Upper lobe of right lung (tissue), 1 donor: ENCODE data around the gene PSD. TPM values are rescaled to one million over a fixed set of nuclear protein-coding genes. Genes with fewer than 3 reads are reported as not detected.

ENCODE experiments used
- ATAC-seq: fragments of 200-7000 bp; cut with Tn5 transposase; one replicate; pipeline ENCODE4 v1.9.1; 2020; ENCODE audit warnings: mild to moderate bottlenecking, moderate library complexity
- DNase-seq: peaks from one replicate; pipeline ENCODE4 v3.0.0-alpha.2; 2020
- H3K27ac ChIP-seq: fragments of 200-600 bp; one replicate; pipeline ENCODE4 v1.8.0; 2022
- H3K27me3 ChIP-seq: fragments of 200-600 bp; one replicate; pipeline ENCODE4 v1.8.0; 2022; ENCODE audit warnings: mild to moderate bottlenecking
- H3K36me3 ChIP-seq: fragments of 200-600 bp; one replicate; pipeline ENCODE4 v1.8.0; 2022
- H3K4me1 ChIP-seq: fragments of 200-600 bp; one replicate; pipeline ENCODE4 v1.8.0; 2022
- H3K4me3 ChIP-seq: fragments of 200-600 bp; one replicate; pipeline ENCODE4 v1.8.0; 2022; ENCODE audit warnings: mild to moderate bottlenecking
- H3K9me3 ChIP-seq: fragments of 200-600 bp; one replicate; pipeline ENCODE4 v1.8.0; 2022
- intact Hi-C: fragments of 100-400 bp; cut with DNase I; formaldehyde crosslinking; loops from one replicate; pipeline ENCODE4 v1.11.0; 2022
- total RNA-seq: library from RNA; stranded (reverse); fragmentation: NEBNext Ultra II Directional; extraction: Animal tissue kit (Norgen Biotek cat#: 25700); gene quantifications from one replicate; pipeline ENCODE4 v1.2.1, GENCODE V29; 2021
- TF ChIP-seq, protein P1 (sequence below): fragments of 200-600 bp; IDR thresholded peaks from one replicate; pipeline ENCODE4 v1.8.0; 2022; ENCODE audit warnings: antibody characterized with exemption
- donor health status: DM: no; HTN: yes; CAD: no; lungs with severe emphysema.

PSD gene
- total RNA-seq, 1 donor from 2014 or later: 3.5 TPM

DNA sequence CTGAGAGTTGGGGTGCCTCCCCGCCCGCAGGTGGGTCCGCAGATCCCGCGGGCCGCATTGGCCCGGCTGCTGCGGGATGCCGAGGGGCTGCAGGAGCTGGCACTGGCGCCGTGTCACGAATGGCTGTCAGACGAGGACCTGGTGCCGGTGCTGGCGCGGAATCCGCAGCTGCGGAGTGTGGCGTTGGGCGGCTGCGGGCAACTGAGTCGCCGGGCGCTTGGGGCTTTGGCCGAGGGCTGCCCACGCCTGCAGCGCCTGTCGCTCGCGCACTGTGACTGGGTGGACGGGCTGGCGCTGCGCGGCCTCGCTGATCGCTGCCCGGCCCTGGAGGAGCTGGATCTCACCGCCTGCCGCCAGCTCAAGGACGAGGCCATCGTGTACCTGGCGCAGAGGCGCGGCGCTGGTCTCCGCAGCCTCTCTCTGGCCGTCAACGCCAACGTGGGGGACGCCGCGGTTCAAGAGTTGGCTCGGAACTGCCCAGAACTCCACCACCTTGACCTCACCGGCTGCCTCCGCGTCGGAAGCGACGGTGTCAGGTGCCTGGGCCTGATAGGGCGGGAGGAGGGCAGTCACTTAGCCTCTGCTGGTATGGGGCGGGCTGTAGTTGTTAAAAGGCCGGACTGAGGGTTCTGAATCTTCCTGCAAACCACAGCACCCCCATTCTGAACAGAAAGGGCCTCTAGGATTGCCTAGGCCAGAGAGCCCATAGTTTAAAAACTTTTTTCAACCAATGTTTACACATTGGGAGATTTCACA, 3.4 kb upstream of the PSD start:
- Histone ChIP-seq H3K27me3 (peaks cover 16% of the 10 kb centered on the region), H3K4me1 (peaks cover 32% of the 10 kb centered on the region), H3K4me3 (peak overlapping the region; percentile 81), H3K9me3 (no peaks in the 10 kb centered on the region), H3K27ac (peak overlapping the region; percentile 88), H3K36me3 (peaks cover 21% of the 10 kb centered on the region)
- TF ChIP-seq, protein P1, sequence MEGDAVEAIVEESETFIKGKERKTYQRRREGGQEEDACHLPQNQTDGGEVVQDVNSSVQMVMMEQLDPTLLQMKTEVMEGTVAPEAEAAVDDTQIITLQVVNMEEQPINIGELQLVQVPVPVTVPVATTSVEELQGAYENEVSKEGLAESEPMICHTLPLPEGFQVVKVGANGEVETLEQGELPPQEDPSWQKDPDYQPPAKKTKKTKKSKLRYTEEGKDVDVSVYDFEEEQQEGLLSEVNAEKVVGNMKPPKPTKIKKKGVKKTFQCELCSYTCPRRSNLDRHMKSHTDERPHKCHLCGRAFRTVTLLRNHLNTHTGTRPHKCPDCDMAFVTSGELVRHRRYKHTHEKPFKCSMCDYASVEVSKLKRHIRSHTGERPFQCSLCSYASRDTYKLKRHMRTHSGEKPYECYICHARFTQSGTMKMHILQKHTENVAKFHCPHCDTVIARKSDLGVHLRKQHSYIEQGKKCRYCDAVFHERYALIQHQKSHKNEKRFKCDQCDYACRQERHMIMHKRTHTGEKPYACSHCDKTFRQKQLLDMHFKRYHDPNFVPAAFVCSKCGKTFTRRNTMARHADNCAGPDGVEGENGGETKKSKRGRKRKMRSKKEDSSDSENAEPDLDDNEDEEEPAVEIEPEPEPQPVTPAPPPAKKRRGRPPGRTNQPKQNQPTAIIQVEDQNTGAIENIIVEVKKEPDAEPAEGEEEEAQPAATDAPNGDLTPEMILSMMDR: no peak
- intact Hi-C loops: no loop called here
- DNase-seq (peak; percentile 88), ATAC-seq (peak; percentile 51)

DNA sequence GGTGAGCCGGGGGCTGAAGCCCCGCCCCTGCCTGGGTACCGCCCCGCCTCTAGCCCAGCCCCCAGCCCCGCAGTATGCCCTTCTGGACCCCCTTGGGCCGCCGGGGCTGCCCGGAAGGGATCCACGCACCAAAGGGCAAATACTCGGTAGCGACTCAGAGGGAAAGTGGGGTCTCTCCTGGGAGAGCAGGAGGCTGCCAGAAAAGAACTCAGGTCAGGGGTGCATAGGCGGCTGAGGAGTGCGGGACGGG, 2.8 kb upstream of the PSD start:
- TF ChIP-seq, protein P1: no peak
- Histone ChIP-seq H3K36me3 (peaks cover 21% of the 10 kb centered on the region), H3K27ac (peak overlapping the region; percentile 88), H3K4me3 (peak overlapping the region; percentile 81), H3K4me1 (peaks cover 32% of the 10 kb centered on the region), H3K27me3 (peaks cover 19% of the 10 kb centered on the region), H3K9me3 (no peaks in the 10 kb centered on the region)
- ATAC-seq (no peak), DNase-seq (no peak)
- intact Hi-C loops: no loop called here

DNA sequence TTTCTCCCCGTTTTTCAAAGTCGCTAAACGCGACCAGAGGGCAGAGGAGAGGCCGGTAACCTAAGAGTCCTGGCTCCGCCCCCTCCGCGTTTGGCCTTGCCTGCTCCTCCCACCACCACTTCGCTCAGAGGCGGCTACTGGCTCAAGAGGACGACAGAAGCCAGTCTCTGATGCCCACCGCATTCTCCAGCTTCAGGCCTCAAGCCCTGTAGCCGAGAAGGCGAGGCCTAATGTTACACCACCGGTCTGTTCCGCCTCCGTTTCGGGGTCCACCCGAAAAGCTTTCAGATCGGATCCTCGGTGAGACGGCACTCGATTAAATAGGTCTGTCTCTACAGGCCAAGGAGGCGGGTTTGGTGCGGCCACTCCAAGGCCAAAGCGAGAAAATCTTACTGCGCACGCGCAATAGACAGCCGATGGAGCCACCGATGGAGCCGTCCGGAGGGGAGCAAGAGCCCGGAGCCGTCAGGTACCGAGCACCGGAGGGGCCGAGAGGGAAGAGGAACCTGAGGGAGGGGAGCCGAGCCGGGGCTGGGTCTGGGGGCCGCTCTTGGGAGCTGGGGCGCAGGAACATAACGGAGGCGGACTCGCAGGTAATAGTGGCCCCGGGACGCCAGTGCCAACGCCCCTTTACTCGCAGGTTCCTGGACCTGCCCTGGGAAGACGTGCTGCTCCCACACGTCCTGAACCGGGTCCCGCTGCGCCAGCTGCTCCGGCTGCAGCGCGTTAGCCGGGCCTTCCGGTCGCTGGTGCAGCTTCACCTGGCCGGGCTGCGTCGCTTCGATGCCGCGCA, 2.3 kb upstream of the PSD start, which contains the start of gene FBXL15:
FBXL15 (plus strand) TSS at position 123 of the 793 bp plus-strand sequence; CDS start at position 417, 294 bp downstream.
- ATAC-seq (peak; percentile 83), DNase-seq (peak; percentile 97)
- Histone ChIP-seq H3K36me3 (peaks cover 21% of the 10 kb centered on the region), H3K4me3 (peak within 1 kb of the TSS; percentile 81), H3K9me3 (no peaks in the 10 kb centered on the region), H3K27me3 (peaks cover 23% of the 10 kb centered on the region), H3K4me1 (peaks cover 32% of the 10 kb centered on the region), H3K27ac (peak within 1 kb of the TSS; percentile 88)
- intact Hi-C loops: no loop called here
- TF ChIP-seq, protein P1: no peak

DNA sequence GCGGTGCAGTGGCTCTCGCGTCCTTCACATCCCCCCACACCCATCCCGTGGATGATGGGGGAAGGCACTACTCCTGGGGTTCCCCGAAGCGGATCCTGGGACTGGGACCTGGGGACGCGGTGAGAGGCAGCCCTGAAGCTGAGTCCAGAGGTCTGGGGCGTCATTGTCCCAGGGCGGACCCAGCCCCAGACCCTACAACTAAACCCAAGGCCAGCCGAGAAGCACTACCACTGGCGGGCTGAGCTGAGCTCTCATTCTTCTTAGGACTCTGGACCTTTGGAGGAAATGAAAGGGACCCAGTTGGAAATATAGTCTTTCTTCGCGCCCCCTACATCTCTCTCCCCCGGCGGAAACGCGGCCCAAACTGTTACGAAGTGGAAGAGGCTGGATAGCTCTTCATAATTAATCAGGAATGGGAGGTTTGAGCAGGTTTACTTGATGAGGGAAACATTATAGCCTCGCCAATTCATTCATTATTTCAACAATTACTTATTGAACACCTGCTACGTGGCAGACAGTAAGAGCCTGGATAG, 1.7 kb upstream of the PSD start:
- intact Hi-C loops: no loop called here
- peaks cover 32% of the 10 kb centered on the region for H3K4me1 ChIP-seq
- H3K36me3 ChIP-seq: peaks cover 21% of the 10 kb centered on the region
- H3K4me3 ChIP-seq: peak overlapping the region; percentile 81
- H3K9me3 ChIP-seq: no peaks in the 10 kb centered on the region
- DNase-seq (no peak), ATAC-seq (no peak)
- H3K27ac ChIP-seq: peak overlapping the region; percentile 88
- TF ChIP-seq, protein P1: no peak
- H3K27me3 ChIP-seq: peaks cover 23% of the 10 kb centered on the region

DNA sequence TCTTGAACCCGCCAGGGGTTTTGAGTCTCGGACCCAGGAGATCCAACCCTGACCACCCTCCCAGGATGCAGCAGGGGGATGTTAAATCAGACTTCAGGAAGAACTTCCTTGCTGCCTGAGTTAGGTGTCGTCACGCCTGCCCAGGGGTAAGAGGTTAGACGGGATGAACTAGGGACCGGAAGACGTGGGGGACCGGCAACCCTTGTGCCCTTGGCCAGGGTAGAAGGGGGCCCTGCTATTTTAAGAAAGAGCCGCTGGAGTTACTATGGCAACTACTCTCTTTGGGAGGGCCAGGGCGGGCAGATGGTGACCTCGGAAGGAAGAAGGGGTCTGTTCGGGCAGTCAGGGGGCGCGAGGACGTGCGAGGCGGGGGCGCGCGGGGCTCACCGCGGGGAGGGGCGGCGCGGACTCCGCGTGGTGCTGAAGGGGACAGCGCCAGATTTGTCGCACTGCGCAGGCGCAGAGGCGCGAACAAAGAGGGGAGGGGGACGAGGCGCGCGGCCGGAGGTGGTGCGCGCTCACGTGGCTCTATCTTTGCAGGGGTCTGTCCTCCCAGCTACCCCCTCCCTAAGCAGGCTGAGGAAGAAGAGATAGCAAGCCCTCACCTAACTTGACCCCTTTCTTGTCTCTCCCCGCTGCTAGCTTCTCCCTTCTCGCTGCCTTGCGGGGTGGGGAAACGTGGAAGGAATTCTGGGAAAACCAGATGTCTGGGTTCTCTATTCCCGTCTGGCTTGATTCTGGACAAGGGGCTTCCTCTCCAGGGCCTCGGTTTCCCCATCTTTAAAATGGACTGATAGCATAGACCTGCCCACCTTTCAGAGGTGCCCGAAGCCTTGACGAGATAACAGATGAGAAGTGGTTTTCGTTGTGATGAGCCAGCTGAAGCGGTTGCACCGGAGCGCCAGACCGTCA, 940 bp upstream of the PSD start:
- Histone ChIP-seq H3K4me3 (peak overlapping the region; percentile 81), H3K36me3 (peaks cover 16% of the 10 kb centered on the region), H3K4me1 (peaks cover 32% of the 10 kb centered on the region), H3K27me3 (peaks cover 30% of the 10 kb centered on the region), H3K27ac (no peak overlapping the region), H3K9me3 (no peaks in the 10 kb centered on the region)
- DNase-seq (no peak), ATAC-seq (no peak)
- intact Hi-C loops: no loop called here
- TF ChIP-seq, protein P1: no peak
